Measurements from ENCODE around the gene CENPL.
"Not testable (repeated sequence)": the region's sequence is repeated elsewhere in the genome, so short reads cannot be mapped to it uniquely, and the experiment has no call there.

DNA sequence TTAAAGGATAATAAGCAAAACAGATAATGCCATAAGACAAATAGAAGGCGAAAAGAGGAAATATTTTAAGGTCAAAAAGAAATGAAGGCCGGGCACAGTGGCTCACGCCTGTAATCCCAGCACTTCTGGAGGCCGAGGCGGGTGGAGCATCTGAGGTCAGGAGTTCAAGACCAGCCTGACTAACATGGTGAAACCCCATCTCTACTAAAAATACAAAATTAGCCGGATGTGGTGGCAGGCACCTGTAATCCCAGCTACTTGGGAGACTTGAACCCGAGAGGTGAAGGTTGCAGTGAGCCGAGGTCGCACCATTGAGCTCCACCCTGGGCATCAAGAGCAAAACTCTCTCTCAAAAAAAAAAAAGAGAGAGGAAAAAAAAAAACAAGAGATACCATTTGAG lies 54.4 kb downstream of the CENPL start:
- TF ChIP-seq RAD21 (IDR thresholded peaks at IDR 0.05; ENCODE audit: low read length); CHD1 (IDR thresholded peaks at IDR 0.05; ENCODE audit: low read depth, low read length); CEBPB (IDR thresholded peaks at IDR 0.05; ENCODE audit: low read depth, low read length): not testable (repeated sequence)
- TF ChIP-seq, protein P1, sequence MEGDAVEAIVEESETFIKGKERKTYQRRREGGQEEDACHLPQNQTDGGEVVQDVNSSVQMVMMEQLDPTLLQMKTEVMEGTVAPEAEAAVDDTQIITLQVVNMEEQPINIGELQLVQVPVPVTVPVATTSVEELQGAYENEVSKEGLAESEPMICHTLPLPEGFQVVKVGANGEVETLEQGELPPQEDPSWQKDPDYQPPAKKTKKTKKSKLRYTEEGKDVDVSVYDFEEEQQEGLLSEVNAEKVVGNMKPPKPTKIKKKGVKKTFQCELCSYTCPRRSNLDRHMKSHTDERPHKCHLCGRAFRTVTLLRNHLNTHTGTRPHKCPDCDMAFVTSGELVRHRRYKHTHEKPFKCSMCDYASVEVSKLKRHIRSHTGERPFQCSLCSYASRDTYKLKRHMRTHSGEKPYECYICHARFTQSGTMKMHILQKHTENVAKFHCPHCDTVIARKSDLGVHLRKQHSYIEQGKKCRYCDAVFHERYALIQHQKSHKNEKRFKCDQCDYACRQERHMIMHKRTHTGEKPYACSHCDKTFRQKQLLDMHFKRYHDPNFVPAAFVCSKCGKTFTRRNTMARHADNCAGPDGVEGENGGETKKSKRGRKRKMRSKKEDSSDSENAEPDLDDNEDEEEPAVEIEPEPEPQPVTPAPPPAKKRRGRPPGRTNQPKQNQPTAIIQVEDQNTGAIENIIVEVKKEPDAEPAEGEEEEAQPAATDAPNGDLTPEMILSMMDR (conservative IDR thresholded peaks at IDR 0.05; ENCODE audit: low read depth, low read length), result not testable (repeated sequence)
